NCI-H1105 treated with DMSO at 0.1 percent for 48 hours (cell line): ENCODE measurements around the gene SPRYD4.
A peak's percentile ranks its signal among the peaks of the same experiment; 100 is the strongest.

Experiments
- DNase-seq: peaks from one replicate; lab custom pipeline; 2025; lab: John Stamatoyannopoulos, UW

Gene SPRYD4

GRCh38 chr12:56521590-56522371 lies 53.4 kb downstream of the SPRYD4 start, which contains the start of gene RBMS2:
TSS of gene RBMS2 (plus strand) at chr12:56521820. CDS start at chr12:56522024, 204 bp downstream.
- DNase-seq: peak; percentile 62

- no peak for DNase-seq
Measured at GRCh38 chr12:56522411-56523193, 54.2 kb downstream of the SPRYD4 start.

DNA sequence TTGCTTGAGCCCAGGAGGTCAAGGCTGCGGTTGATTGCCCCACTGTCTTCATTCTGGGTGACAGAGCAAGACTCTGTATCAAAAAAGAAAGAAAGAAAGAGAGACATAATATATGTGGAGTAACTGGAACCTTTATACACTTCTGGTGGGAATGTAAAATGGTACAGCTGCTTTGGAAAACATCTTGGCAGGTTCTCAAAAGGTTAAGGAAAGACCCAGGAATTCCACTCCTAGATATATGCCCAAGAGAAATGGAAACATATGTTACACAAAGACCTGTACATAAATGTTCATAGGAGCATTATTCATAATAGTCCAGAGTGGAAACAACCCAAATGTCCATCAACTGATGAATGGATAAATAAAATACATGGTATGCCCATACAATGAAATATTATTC lies 60.5 kb downstream of the SPRYD4 start:
- no peak for DNase-seq
